ENCODE measurements around the gene PHC2. TPM values are rescaled to one million over a fixed set of nuclear protein-coding genes. Genes with fewer than 3 reads are reported as not detected.

PHC2 gene
- total RNA-seq, 4 donors from 2014 or later: 118 to 164 (median 139) TPM

DNA sequence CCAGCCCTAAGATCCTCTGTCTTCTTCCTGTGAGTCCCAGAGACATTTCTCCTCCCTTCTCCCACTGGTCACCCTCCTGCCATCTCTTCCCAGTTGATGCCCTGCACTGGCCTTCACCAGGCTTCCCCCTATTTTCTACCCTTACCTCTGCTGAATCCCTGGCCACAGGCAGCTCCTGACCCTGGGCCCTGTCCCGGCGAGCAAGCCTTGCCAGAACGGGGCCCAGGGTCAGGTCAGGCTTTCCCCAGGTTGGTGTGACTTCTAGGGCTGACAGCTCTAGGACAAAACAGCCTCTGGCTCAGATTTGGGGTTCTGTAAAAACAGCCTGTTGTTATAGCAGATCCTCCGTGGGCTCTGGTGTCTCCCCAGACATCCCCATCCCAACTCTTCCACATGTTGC is 57.3 kb downstream of the PHC2 start:
- TF ChIP-seq, protein P1, sequence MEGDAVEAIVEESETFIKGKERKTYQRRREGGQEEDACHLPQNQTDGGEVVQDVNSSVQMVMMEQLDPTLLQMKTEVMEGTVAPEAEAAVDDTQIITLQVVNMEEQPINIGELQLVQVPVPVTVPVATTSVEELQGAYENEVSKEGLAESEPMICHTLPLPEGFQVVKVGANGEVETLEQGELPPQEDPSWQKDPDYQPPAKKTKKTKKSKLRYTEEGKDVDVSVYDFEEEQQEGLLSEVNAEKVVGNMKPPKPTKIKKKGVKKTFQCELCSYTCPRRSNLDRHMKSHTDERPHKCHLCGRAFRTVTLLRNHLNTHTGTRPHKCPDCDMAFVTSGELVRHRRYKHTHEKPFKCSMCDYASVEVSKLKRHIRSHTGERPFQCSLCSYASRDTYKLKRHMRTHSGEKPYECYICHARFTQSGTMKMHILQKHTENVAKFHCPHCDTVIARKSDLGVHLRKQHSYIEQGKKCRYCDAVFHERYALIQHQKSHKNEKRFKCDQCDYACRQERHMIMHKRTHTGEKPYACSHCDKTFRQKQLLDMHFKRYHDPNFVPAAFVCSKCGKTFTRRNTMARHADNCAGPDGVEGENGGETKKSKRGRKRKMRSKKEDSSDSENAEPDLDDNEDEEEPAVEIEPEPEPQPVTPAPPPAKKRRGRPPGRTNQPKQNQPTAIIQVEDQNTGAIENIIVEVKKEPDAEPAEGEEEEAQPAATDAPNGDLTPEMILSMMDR (IDR thresholded peaks at IDR 0.05; ENCODE audit: low read depth): no peak

DNA sequence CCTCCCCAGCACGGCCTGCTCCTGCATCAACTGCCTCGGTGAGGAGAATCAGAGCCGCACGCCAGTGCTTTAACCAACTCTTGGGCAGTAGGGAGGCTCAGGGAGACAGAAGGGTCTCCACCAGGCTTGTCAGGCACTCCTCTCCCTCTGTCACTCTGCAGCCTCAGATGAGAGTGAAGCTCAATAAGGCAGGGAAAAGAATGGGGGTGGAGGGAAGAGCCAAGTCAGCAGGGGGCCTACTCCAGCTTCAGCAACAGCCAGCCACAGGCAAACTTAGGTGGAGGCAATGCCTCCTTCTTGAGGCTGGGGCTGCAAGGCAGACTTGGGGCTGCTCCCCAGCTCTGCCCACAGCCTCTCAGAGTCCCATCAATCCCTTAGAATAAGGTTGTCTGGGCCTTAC is 58.2 kb downstream of the PHC2 start:
- TF ChIP-seq, protein P1 (IDR thresholded peaks at IDR 0.05; ENCODE audit: low read depth): no peak

DNA sequence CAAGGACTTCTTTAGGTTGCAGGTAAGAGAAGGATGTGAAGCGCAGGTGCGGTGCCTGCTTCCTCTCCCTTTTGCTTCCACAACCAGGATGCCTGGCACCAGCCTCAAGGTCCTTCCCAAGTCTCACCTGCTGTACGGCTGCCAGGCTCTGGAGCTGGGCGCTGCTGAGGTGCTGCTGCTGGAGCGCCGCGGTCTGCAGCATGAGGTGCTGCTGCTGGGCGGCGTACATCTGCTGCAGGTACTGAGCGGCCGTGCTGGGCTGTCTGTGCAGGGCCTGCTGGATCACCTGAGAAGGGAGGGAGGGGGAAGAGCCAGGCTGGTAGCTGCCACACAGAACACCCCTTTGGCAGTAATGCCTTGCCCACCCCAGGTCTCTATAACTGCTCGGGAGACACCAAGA is 58.7 kb downstream of the PHC2 start:
- TF ChIP-seq, protein P1 (IDR thresholded peaks at IDR 0.05; ENCODE audit: low read depth): no peak

DNA sequence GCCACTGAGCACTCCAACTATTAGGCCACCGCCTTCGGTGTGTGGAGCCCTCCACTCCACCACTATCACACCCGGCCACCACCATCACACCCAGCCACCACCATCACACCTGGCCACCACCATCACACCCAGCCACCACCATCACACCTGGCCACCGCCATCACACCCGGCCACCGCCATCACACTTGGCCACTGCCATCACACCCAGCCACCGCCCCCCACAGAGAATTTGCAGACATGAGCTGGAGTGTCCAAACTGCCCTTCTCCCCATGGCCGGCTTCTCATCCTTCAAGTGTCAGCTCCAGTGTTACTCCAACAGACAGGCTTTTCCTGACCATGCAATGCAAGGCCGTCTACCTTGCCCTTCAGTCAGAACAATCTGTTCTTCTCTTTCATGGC is 59.6 kb downstream of the PHC2 start:
- TF ChIP-seq, protein P1 (IDR thresholded peaks at IDR 0.05; ENCODE audit: low read depth): no peak

DNA sequence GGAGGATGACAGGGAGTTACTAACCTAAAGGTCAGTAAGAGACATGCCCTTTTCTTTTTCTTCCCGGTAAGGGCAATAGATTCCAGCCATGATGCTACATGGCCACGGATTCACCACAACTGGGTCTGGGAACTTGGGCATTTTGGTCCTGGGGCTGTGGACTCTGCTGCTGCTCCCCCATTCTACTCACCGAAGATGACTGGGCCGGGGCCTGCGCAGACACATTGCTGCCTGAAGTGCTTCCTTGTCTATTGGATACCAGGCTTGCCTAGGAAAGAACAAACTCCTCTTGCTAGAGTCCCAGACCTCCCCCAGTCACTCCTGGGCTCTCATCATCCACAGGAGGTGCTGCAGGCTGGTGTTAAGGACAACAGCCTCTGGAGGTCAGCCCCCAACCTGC is 60.1 kb downstream of the PHC2 start:
- TF ChIP-seq, protein P1 (IDR thresholded peaks at IDR 0.05; ENCODE audit: low read depth): no peak

DNA sequence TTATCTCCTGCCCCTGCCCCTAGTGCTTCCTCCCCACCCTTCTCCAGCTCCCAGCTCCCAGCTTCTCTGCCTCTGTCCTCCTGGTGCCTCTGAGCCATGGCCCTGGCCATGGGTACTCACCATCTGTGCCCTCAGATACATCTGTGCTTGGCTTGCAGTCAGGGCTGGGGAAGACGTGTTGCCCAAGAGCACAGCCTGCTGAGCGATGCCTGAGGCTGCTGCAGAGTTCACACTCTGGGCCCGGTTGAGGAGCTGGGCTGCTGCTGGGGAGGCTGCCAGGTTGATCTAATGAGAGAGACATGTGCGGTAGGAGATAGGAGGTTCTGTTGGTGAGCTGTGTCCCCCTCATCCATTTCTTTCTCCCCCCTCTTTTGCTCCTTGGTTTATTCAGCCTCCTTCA is 60.6 kb downstream of the PHC2 start:
- TF ChIP-seq, protein P1 (IDR thresholded peaks at IDR 0.05; ENCODE audit: low read depth): no peak

DNA sequence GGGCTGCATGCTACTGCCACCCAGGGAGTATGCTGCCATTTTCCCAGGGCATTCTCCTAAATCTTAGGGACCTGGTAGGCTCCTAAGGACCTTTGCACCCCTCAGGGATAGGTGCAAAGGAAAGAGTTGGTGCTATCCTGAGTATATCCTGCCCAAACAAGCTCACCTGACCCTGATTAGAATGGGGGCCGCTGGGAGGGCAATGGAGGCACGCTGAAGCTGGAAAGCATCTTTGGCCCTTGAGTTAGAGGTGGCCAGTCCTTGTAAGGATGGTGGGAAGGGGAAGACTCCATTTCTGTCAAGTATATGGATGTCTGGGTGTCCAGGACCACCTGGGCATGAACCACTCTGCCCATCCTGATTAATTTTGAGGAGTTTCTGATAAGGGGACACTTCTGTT is 61.1 kb downstream of the PHC2 start:
- TF ChIP-seq, protein P1 (IDR thresholded peaks at IDR 0.05; ENCODE audit: low read depth): no peak

Measured in subcutaneous adipose tissue (tissue), 4 donors.